Activated B cell treated with CpG ODN at 0.5 μM for 24 hours (primary cell): ENCODE data around the gene PPIL1. TPM values are rescaled to one million over a fixed set of nuclear protein-coding genes. Genes with fewer than 3 reads are reported as not detected.
A peak's percentile ranks its signal among the peaks of the same experiment; 100 is the strongest.

ENCODE experiments used
- ATAC-seq: fragments of 200-7000 bp; cut with Tn5 transposase; one replicate; pipeline ENCODE4 v1.10.0; 2021; ENCODE audit warnings: low read depth, mild to moderate bottlenecking, moderate library complexity
- CTCF ChIA-PET: fragments of 350-600 bp; sonication (Branson Sonifier 250); formaldehyde crosslinking; loops from one replicate; lab custom pipeline; 2021; ENCODE audit warnings: antibody characterized with exemption; lab: Charles Lee
- POLR2A ChIA-PET: fragments of 350-600 bp; sonication (Branson Sonifier 250); formaldehyde crosslinking; loops from one replicate; lab custom pipeline; 2021; ENCODE audit warnings: antibody characterized with exemption; lab: Charles Lee
- DNase-seq: peaks from one replicate; pipeline ENCODE4 v3.0.0; 2022
- H3K27ac Mint-ChIP-seq: one replicate; pipeline ENCODE4 v1.8.0; 2020; ENCODE audit warnings: mixed read lengths
- H3K27me3 Mint-ChIP-seq: one replicate; pipeline ENCODE4 v1.8.0; 2021; ENCODE audit warnings: mixed read lengths
- H3K36me3 Mint-ChIP-seq: one replicate; pipeline ENCODE4 v1.8.0; 2021; ENCODE audit warnings: low read depth, mixed read lengths
- H3K4me1 Mint-ChIP-seq: one replicate; pipeline ENCODE4 v1.8.0; 2021; ENCODE audit warnings: mixed read lengths
- H3K4me3 Mint-ChIP-seq: one replicate; pipeline ENCODE4 v1.8.0; 2020; ENCODE audit warnings: mild to moderate bottlenecking, mixed read lengths
- H3K9me3 Mint-ChIP-seq: one replicate; pipeline ENCODE4 v1.8.0; 2020; ENCODE audit warnings: mixed read lengths
- CTCF ChIP-seq: fragments of 200-600 bp; IDR thresholded peaks from one replicate; pipeline ENCODE4 v1.8.0; 2022; ENCODE audit warnings: antibody characterized with exemption, mild to moderate bottlenecking
- intact Hi-C: fragments of 100-400 bp; cut with micrococcal nuclease; formaldehyde crosslinking; loops from one replicate; pipeline ENCODE4 v1.15.1; 2024
- total RNA-seq: library from RNA; stranded (reverse); gene quantifications from 2 replicates; pipeline ENCODE4 v1.2.3, GENCODE V29; 2022

PPIL1 gene
- 23.4 and 27.0 TPM in 2 replicates for total RNA-seq

GRCh38 chr6:36874443-36875249, at the start of gene PPIL1:
Gene PPIL1 (minus strand): TSS chr6:36874803. CDS start chr6:36874772, 31 bp downstream.
- TF ChIP-seq CTCF = no peak
- no peaks in the 10 kb centered on the region for H3K9me3 Mint-ChIP-seq
- peaks cover 37% of the 10 kb centered on the region for H3K36me3 Mint-ChIP-seq
- intact Hi-C loops = loop anchor here (1.0 kb wide), 1 partner anchor 11 kb away; the partner anchor contains the start of gene C6orf89
- ChIA-PET POLR2A (interaction anchor here (0.5 to 3.1 kb wide), 26 partner anchors 8 to 1401 kb away, joined by 3 to 49 read pairs (median 4); partner anchors contain the start of genes C6orf89, CDKN1A, FGD2 and MTCH1), CTCF (interaction anchor here (0.9 to 3.8 kb wide), 10 partner anchors 11 to 336 kb away, joined by 3 to 34 read pairs (median 4); partner anchors contain the start of gene C6orf89)
- H3K4me3 Mint-ChIP-seq = peak within 1 kb of the TSS; percentile 98
- H3K27ac Mint-ChIP-seq = peak within 1 kb of the TSS; percentile 99
- no peaks in the 10 kb centered on the region for H3K27me3 Mint-ChIP-seq
- ATAC-seq (peak; percentile 94), DNase-seq (peak; percentile 83)
- H3K4me1 Mint-ChIP-seq = peaks cover 27% of the 10 kb centered on the region

- no peak for DNase-seq
- Mint-ChIP-seq H3K27ac (no peak overlapping the region), H3K4me3 (no peak overlapping the region), H3K9me3 (no peaks in the 10 kb centered on the region), H3K36me3 (peaks cover 63% of the 10 kb centered on the region), H3K4me1 (peaks cover 4% of the 10 kb centered on the region), H3K27me3 (no peaks in the 10 kb centered on the region)
- ChIA-PET POLR2A (no interaction called here), CTCF (no interaction called here)
- TF ChIP-seq CTCF = no peak
- intact Hi-C loops = no loop called here
- ATAC-seq = no peak
These were observed 49.5 kb upstream of the PPIL1 start for GRCh38 chr6:36924131-36924530.

- DNase-seq (no peak), ATAC-seq (no peak)
- Mint-ChIP-seq H3K4me3 (no peak overlapping the region), H3K4me1 (no peaks in the 10 kb centered on the region), H3K9me3 (no peaks in the 10 kb centered on the region), H3K36me3 (peaks cover 83% of the 10 kb centered on the region), H3K27me3 (no peaks in the 10 kb centered on the region), H3K27ac (no peak overlapping the region)
- intact Hi-C loops = no loop called here
- ChIA-PET CTCF (no interaction called here), POLR2A (no interaction called here)
- TF ChIP-seq CTCF = no peak
These were observed 45.9 kb upstream of the PPIL1 start for GRCh38 chr6:36920546-36920945.

- no peak for ATAC-seq
- intact Hi-C loops = no loop called here
- peaks cover 84% of the 10 kb centered on the region for H3K36me3 Mint-ChIP-seq
- DNase-seq = no peak
- H3K27ac Mint-ChIP-seq = no peak overlapping the region
- CTCF ChIA-PET = interaction anchor here (1.2 kb wide), 1 partner anchor 98 kb away, joined by 4 read pairs; no protein-coding TSS in a partner anchor
- H3K9me3 Mint-ChIP-seq = no peaks in the 10 kb centered on the region
- TF ChIP-seq CTCF = no peak
- POLR2A ChIA-PET = no interaction called here
- H3K27me3 Mint-ChIP-seq = no peaks in the 10 kb centered on the region
- no peak overlapping the region for H3K4me3 Mint-ChIP-seq
- H3K4me1 Mint-ChIP-seq = no peaks in the 10 kb centered on the region
These were observed 45.4 kb upstream of the PPIL1 start for GRCh38 chr6:36920049-36920448.

GRCh38 chr6:36917541-36918193, 43.1 kb upstream of the PPIL1 start:
- Mint-ChIP-seq H3K9me3 (no peaks in the 10 kb centered on the region), H3K36me3 (peaks cover 71% of the 10 kb centered on the region), H3K4me3 (no peak overlapping the region), H3K4me1 (peaks cover 2% of the 10 kb centered on the region), H3K27me3 (no peaks in the 10 kb centered on the region), H3K27ac (no peak overlapping the region)
- DNase-seq (no peak), ATAC-seq (no peak)
- intact Hi-C loops = no loop called here
- CTCF ChIA-PET = no interaction called here
- TF ChIP-seq CTCF = no peak
- POLR2A ChIA-PET = no interaction called here
